Type B pancreatic cell (in vitro differentiated cells): ENCODE data around the gene TMEM179. TPM values are rescaled to one million over a fixed set of nuclear protein-coding genes. Genes with fewer than 3 reads are reported as not detected.

Source experiments
- DNase-seq: peaks from one replicate; pipeline ENCODE4 v3.0.0; 2021; ENCODE audit warnings: mixed read lengths; ENCODE audit not compliant: unreplicated experiment; ENCODE audit errors: extremely low spot score
- H3K27ac Mint-ChIP-seq: 2 replicates; pipeline ENCODE4 v1.8.0; 2021; ENCODE audit warnings: mild to moderate bottlenecking, mixed read lengths
- H3K27me3 Mint-ChIP-seq: 2 replicates; pipeline ENCODE4 v1.8.0; 2021; ENCODE audit warnings: mixed read lengths
- H3K36me3 Mint-ChIP-seq: 2 replicates; pipeline ENCODE4 v1.8.0; 2021; ENCODE audit warnings: mixed read lengths
- H3K4me1 Mint-ChIP-seq: one replicate; pipeline ENCODE4 v1.8.0; 2021; ENCODE audit warnings: mixed read lengths; ENCODE audit not compliant: unreplicated experiment
- H3K4me3 Mint-ChIP-seq: 2 replicates; pipeline ENCODE4 v1.8.0; 2021; ENCODE audit warnings: mild to moderate bottlenecking, mixed read lengths
- H3K9me3 Mint-ChIP-seq: 2 replicates; pipeline ENCODE4 v1.8.0; 2021; ENCODE audit warnings: mixed read lengths
- CTCF ChIP-seq: fragments of 200-600 bp; sonication (generic); conservative IDR thresholded peaks from 2 replicates; pipeline ENCODE4 v1.5.0; 2021; ENCODE audit warnings: antibody characterized with exemption, mild to moderate bottlenecking
- total RNA-seq: library from RNA; stranded (reverse); gene quantifications from 2 replicates; pipeline ENCODE4 v1.2.1, GENCODE V29; 2021; ENCODE audit warnings: low replicate concordance

Gene TMEM179
- total RNA-seq, 1 donor from 2014 or later = 9.0 TPM

GRCh38 chr14:104593710-104594136 is 10.8 kb downstream of the TMEM179 start:
- H3K9me3 Mint-ChIP-seq = no peaks in the 10 kb centered on the region
- no peak overlapping the region for H3K4me3 Mint-ChIP-seq
- no peak overlapping the region for H3K27ac Mint-ChIP-seq
- no peak for DNase-seq
- TF ChIP-seq CTCF = no peak
- H3K27me3 Mint-ChIP-seq = peaks cover 5% of the 10 kb centered on the region
- no peaks in the 10 kb centered on the region for H3K36me3 Mint-ChIP-seq
- H3K4me1 Mint-ChIP-seq = peaks cover 14% of the 10 kb centered on the region

GRCh38 chr14:104593241-104593701 is 11.3 kb downstream of the TMEM179 start:
- H3K27me3 Mint-ChIP-seq = peaks cover 5% of the 10 kb centered on the region
- no peaks in the 10 kb centered on the region for H3K9me3 Mint-ChIP-seq
- no peak overlapping the region for H3K27ac Mint-ChIP-seq
- no peak overlapping the region for H3K4me3 Mint-ChIP-seq
- H3K36me3 Mint-ChIP-seq = no peaks in the 10 kb centered on the region
- H3K4me1 Mint-ChIP-seq = peaks cover 14% of the 10 kb centered on the region
- DNase-seq = no peak
- no peak for TF ChIP-seq CTCF

- no peak overlapping the region for H3K4me3 Mint-ChIP-seq
- peaks cover 14% of the 10 kb centered on the region for H3K4me1 Mint-ChIP-seq
- no peak for DNase-seq
- no peaks in the 10 kb centered on the region for H3K9me3 Mint-ChIP-seq
- peaks cover 5% of the 10 kb centered on the region for H3K27me3 Mint-ChIP-seq
- TF ChIP-seq CTCF = no peak
- no peaks in the 10 kb centered on the region for H3K36me3 Mint-ChIP-seq
- H3K27ac Mint-ChIP-seq = no peak overlapping the region
These were observed 11.8 kb downstream of the TMEM179 start for GRCh38 chr14:104592785-104593184.

- TF ChIP-seq CTCF = no peak
- H3K9me3 Mint-ChIP-seq = no peaks in the 10 kb centered on the region
- peaks cover 14% of the 10 kb centered on the region for H3K4me1 Mint-ChIP-seq
- peaks cover 5% of the 10 kb centered on the region for H3K27me3 Mint-ChIP-seq
- H3K36me3 Mint-ChIP-seq = no peaks in the 10 kb centered on the region
- DNase-seq = no peak
- H3K4me3 Mint-ChIP-seq = no peak overlapping the region
- H3K27ac Mint-ChIP-seq = no peak overlapping the region
These were observed 12.3 kb downstream of the TMEM179 start for GRCh38 chr14:104592292-104592672.

- Mint-ChIP-seq H3K4me1 (peaks cover 14% of the 10 kb centered on the region), H3K4me3 (no peak overlapping the region), H3K36me3 (no peaks in the 10 kb centered on the region), H3K27ac (no peak overlapping the region), H3K27me3 (peaks cover 5% of the 10 kb centered on the region), H3K9me3 (no peaks in the 10 kb centered on the region)
- no peak for DNase-seq
- TF ChIP-seq CTCF = no peak
These were observed 12.9 kb downstream of the TMEM179 start for GRCh38 chr14:104591506-104592291.
